Measurements from ENCODE around the gene GK2. TPM values are rescaled to one million over a fixed set of nuclear protein-coding genes. Genes with fewer than 3 reads are reported as not detected.

The GK2 gene
- total RNA-seq, 4 donors from 2014 or later: not detected

DNA sequence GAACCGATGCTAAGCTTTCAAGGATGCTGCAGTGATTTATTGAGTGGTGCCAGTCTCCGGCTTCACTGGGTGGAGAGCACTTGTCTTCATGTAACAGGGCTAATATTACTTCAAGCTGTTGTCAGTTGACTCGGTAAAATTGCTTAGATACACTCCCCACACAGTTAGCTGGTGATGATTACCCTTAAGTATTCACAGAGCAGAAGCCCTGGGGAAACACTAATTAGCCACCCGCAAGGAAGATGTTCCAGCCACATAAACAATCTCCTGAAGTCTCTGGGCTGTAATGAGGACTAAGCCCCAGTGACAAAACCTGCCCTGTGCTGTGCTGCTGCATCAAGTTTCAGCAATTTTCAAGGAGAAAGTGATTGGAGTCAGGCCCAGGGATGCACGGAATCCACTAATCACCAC is 37.3 kb upstream of the GK2 start:
- no peak for ATAC-seq
- H3K27me3 ChIP-seq: no peaks in the 10 kb centered on the region
- no peak for TF ChIP-seq POLR2AphosphoS5 (IDR thresholded peaks at IDR 0.05)
- TF ChIP-seq, protein P1, sequence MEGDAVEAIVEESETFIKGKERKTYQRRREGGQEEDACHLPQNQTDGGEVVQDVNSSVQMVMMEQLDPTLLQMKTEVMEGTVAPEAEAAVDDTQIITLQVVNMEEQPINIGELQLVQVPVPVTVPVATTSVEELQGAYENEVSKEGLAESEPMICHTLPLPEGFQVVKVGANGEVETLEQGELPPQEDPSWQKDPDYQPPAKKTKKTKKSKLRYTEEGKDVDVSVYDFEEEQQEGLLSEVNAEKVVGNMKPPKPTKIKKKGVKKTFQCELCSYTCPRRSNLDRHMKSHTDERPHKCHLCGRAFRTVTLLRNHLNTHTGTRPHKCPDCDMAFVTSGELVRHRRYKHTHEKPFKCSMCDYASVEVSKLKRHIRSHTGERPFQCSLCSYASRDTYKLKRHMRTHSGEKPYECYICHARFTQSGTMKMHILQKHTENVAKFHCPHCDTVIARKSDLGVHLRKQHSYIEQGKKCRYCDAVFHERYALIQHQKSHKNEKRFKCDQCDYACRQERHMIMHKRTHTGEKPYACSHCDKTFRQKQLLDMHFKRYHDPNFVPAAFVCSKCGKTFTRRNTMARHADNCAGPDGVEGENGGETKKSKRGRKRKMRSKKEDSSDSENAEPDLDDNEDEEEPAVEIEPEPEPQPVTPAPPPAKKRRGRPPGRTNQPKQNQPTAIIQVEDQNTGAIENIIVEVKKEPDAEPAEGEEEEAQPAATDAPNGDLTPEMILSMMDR (IDR thresholded peaks at IDR 0.05): no peak
- no peak for TF ChIP-seq POLR2A (IDR thresholded peaks at IDR 0.05)
- TF ChIP-seq EP300 (IDR thresholded peaks at IDR 0.05): no peak
- 40 to 62% methylated on average over 4 to 5 of the region's 5 CpGs for WGBS, 2 donors (ENCODE audit: low coverage in 1 of 2)
- H3K9me3 ChIP-seq: no peaks in the 10 kb centered on the region
- H3K4me1 ChIP-seq: no peaks in the 10 kb centered on the region
- no peak overlapping the region for H3K4me3 ChIP-seq
- H3K27ac ChIP-seq: no peak overlapping the region
- H3K36me3 ChIP-seq: no peaks in the 10 kb centered on the region

DNA sequence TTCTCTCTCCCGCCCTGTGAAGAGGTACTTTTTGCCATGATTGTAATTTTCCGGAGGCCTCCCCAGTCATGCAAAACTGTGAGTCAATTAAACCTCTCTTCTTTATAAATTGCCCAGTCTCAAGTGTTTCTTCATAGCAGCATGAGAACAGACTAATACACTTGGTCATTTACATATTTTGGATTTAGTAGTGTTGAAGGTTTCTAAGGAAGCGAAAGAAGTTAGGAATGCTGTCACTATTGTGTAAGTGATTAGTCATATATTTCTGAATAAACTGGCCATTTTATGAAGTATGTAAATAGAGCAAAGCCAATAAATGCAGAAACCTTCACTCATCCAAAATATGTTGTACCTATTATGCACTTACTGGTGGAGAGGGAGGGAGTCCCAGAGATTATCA is 34.4 kb upstream of the GK2 start:
- no peaks in the 10 kb centered on the region for H3K36me3 ChIP-seq
- H3K4me1 ChIP-seq: no peaks in the 10 kb centered on the region
- no peaks in the 10 kb centered on the region for H3K9me3 ChIP-seq
- TF ChIP-seq, protein P1 (IDR thresholded peaks at IDR 0.05): no peak
- TF ChIP-seq POLR2AphosphoS5 (IDR thresholded peaks at IDR 0.05): no peak
- TF ChIP-seq EP300 (IDR thresholded peaks at IDR 0.05): no peak
- no peak for TF ChIP-seq POLR2A (IDR thresholded peaks at IDR 0.05)
- no peak for ATAC-seq
- H3K27me3 ChIP-seq: no peaks in the 10 kb centered on the region
- WGBS, 2 donors (ENCODE audit: low coverage in 1 of 2): 90 to 93% methylated on average over 3 of the region's 3 CpGs
- no peak overlapping the region for H3K4me3 ChIP-seq
- no peak overlapping the region for H3K27ac ChIP-seq

DNA sequence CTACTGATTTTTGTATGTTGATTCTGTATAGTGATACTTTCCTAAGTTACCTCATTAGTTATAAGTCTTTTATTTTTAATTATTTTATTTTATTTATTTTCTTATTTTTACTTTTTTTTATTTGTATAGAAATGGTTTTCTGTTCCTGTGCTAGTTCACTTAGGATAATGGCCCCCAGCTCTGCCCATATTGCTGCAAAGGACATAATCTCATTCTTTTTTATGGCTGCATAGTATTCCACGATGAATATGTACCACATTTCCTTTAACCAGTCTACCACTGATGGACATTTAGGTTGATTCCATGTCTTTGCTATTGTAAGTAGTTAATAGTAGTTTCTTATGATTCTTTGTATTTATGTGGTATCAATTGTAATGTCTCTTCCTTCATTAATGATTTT is 31.5 kb upstream of the GK2 start:
- no peaks in the 10 kb centered on the region for H3K27me3 ChIP-seq
- H3K9me3 ChIP-seq: no peaks in the 10 kb centered on the region
- no peak for ATAC-seq
- no peaks in the 10 kb centered on the region for H3K36me3 ChIP-seq
- no peak overlapping the region for H3K27ac ChIP-seq
- no peaks in the 10 kb centered on the region for H3K4me1 ChIP-seq
- no peak overlapping the region for H3K4me3 ChIP-seq
- TF ChIP-seq POLR2AphosphoS5 (IDR thresholded peaks at IDR 0.05): no peak
- no peak for TF ChIP-seq EP300 (IDR thresholded peaks at IDR 0.05)
- no peak for TF ChIP-seq POLR2A (IDR thresholded peaks at IDR 0.05)
- TF ChIP-seq, protein P1 (IDR thresholded peaks at IDR 0.05): no peak
- WGBS, 2 donors (ENCODE audit: low coverage in 1 of 2): 94% methylated on average over 1 of the region's 1 CpG; no CpG with 5 or more reads in 1 of the 2 donors

DNA sequence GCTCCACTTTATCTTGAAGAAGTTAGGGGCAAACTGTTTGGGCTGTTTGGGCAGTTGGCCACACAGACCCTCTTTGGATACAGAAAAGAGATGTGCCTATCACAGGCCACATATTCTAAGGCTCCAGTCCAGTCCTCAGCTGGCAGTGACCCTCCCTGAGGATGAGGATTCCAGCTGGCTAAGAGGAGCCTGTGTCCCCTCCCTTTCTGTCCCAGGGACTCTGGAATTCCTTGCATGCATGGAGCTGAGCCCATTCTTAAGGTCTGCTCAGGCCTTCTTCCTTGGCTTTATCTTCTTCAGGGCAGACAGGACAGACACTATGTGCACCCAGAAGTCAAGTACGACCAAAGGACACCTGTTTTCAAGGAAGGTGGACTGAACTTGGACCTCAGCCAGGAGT is 23.8 kb upstream of the GK2 start:
- Histone ChIP-seq H3K27me3 (no peaks in the 10 kb centered on the region), H3K36me3 (no peaks in the 10 kb centered on the region), H3K4me3 (no peak overlapping the region), H3K4me1 (no peaks in the 10 kb centered on the region), H3K9me3 (no peaks in the 10 kb centered on the region), H3K27ac (no peak overlapping the region)
- TF ChIP-seq POLR2A (IDR thresholded peaks at IDR 0.05) (no peak), POLR2AphosphoS5 (IDR thresholded peaks at IDR 0.05) (no peak), EP300 (IDR thresholded peaks at IDR 0.05) (no peak)
- TF ChIP-seq, protein P1 (IDR thresholded peaks at IDR 0.05): no peak
- 100% methylated on average over 1 of the region's 1 CpG; no CpG with 5 or more reads in 1 of the 2 donors for WGBS, 2 donors (ENCODE audit: low coverage in 1 of 2)
- ATAC-seq: no peak

DNA sequence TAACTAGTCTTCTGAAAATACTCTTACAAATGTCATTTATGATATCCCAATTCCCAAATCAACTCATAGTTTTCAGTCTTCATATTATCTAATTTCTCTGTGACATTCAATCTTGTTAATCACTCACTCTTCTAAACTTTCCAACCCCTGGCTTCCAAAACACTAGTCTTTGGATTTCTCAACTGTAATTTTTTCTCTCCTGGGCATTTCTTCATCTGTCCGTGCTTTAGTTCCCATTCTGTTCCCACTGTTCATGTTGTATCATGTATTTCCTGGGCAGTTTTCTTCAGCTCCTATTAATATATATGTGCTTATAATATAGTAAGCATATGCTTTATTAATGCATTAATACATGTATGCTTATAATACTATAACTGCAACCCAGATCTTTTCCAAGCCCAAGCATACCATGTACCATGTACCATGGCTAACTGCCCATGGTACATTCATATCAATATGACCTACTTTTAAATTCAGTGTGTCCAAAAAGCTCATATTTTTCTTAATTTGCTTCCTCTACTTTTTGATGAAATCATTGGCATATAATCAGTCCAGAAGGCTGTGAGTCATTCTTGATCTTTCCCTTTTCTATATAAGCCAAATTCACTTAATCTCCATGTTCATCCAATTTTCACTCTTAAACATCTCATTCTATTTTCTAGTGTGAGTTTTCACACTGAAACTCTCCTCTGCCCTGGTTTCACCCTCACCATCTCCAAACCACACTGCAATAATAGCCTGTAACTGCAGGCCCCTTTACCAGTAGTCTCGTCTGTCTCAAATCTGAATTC is 21.3 kb upstream of the GK2 start:
- WGBS, 2 donors (ENCODE audit: low coverage in 1 of 2): 35 to 70% methylated on average over 2 of the region's 2 CpGs
- Histone ChIP-seq H3K36me3 (no peaks in the 10 kb centered on the region), H3K9me3 (no peaks in the 10 kb centered on the region), H3K4me3 (no peak overlapping the region), H3K4me1 (peaks cover 0 to 9% (median 0%) of the 10 kb centered on the region in 3 donors), H3K27ac (no peak overlapping the region), H3K27me3 (no peaks in the 10 kb centered on the region)
- ATAC-seq: no peak
- TF ChIP-seq, protein P1 (IDR thresholded peaks at IDR 0.05): no peak
- TF ChIP-seq POLR2AphosphoS5 (IDR thresholded peaks at IDR 0.05): no peak
- TF ChIP-seq EP300 (IDR thresholded peaks at IDR 0.05): no peak
- TF ChIP-seq POLR2A (IDR thresholded peaks at IDR 0.05): no peak
